Measurements from ENCODE around the gene PTPRN2.

The PTPRN2 gene

GRCh38 chr7:157811946-157812345 is 775.7 kb downstream of the PTPRN2 start:
- no peak for TF ChIP-seq CTCF (IDR thresholded peaks at IDR 0.05; ENCODE audit: low read depth, low read length, missing control alignments)
- no peak for DNase-seq (ENCODE audit: low read depth)

GRCh38 chr7:157809863-157810851 is 777.5 kb downstream of the PTPRN2 start:
- H3K4me3 ChIP-seq (ENCODE audit: low read depth, low read length) = no peak overlapping the region
- no peak for DNase-seq (ENCODE audit: low read depth)
- no peak for TF ChIP-seq CTCF (IDR thresholded peaks at IDR 0.05; ENCODE audit: low read depth, low read length, missing control alignments)

More at GRCh38 chr7:157811946-157812345, 775.7 kb downstream of the PTPRN2 start:
- H3K4me3 ChIP-seq (ENCODE audit: low read depth, low read length) = no peak overlapping the region

GRCh38 chr7:157809154-157809862 is 778.3 kb downstream of the PTPRN2 start:
- TF ChIP-seq CTCF (IDR thresholded peaks at IDR 0.05; ENCODE audit: low read depth, low read length, missing control alignments) = no peak
- DNase-seq (ENCODE audit: low read depth) = no peak
- no peak overlapping the region for H3K4me3 ChIP-seq (ENCODE audit: low read depth, low read length)

- H3K4me3 ChIP-seq (ENCODE audit: low read depth, low read length) = no peak overlapping the region
- DNase-seq (ENCODE audit: low read depth) = no peak
- TF ChIP-seq CTCF (IDR thresholded peaks at IDR 0.05; ENCODE audit: low read depth, low read length, missing control alignments) = no peak
Measured at GRCh38 chr7:157808042-157808441, 779.6 kb downstream of the PTPRN2 start.

GRCh38 chr7:157807510-157807909 is 780.1 kb downstream of the PTPRN2 start:
- no peak for TF ChIP-seq CTCF (IDR thresholded peaks at IDR 0.05; ENCODE audit: low read depth, low read length, missing control alignments)
- no peak for DNase-seq (ENCODE audit: low read depth)

GRCh38 chr7:157806711-157807110 is 780.9 kb downstream of the PTPRN2 start:
- no peak for DNase-seq (ENCODE audit: low read depth)
- TF ChIP-seq CTCF (IDR thresholded peaks at IDR 0.05; ENCODE audit: low read depth, low read length, missing control alignments) = no peak
- no peak overlapping the region for H3K4me3 ChIP-seq (ENCODE audit: low read depth, low read length)

More at GRCh38 chr7:157807510-157807909, 780.1 kb downstream of the PTPRN2 start:
- H3K4me3 ChIP-seq (ENCODE audit: low read depth, low read length) = no peak overlapping the region
